Colonic mucosa (tissue), 4 donors: ENCODE measurements around the gene ADGRG7. TPM values are rescaled to one million over a fixed set of nuclear protein-coding genes. Genes with fewer than 3 reads are reported as not detected.

Experiments used
- DNase-seq: peaks from one replicate; pipeline ENCODE4 v3.0.0-alpha.2; 2020
- H3K27ac ChIP-seq: fragments of 200-600 bp; one replicate; pipeline ENCODE4 v1.8.0; 2021
- H3K27me3 ChIP-seq: fragments of 200-600 bp; one replicate; pipeline ENCODE4 v1.8.0; 2021
- H3K36me3 ChIP-seq: fragments of 200-600 bp; one replicate; pipeline ENCODE4 v1.8.0; 2021
- H3K4me1 ChIP-seq: fragments of 200-600 bp; one replicate; pipeline ENCODE4 v1.8.0; 2021; ENCODE audit warnings: mild to moderate bottlenecking
- H3K4me3 ChIP-seq: fragments of 200-600 bp; one replicate; pipeline ENCODE4 v1.8.0; 2021
- H3K9ac ChIP-seq, 2 donors: one replicate each; pipeline ENCODE4 v1.7.0; 2013; ENCODE audit warnings: control low read depth in 2 of 2, low read depth in 2 of 2, low read length in 2 of 2
- H3K9me3 ChIP-seq: fragments of 200-600 bp; one replicate; pipeline ENCODE4 v1.8.0; 2021
- intact Hi-C: fragments of 100-400 bp; cut with DNase I; formaldehyde crosslinking; loops from one replicate; pipeline ENCODE4 v1.14.1; 2022
- total RNA-seq, 2 donors: library from RNA; stranded (reverse); fragmentation: NEBNext Ultra II Directional in 1 of 2; extraction: Animal tissue kit (Norgen Biotek cat#: 25700) in 1 of 2; gene quantifications; one replicate each; pipeline ENCODE4 v1.2.1, GENCODE V29; 2021
- TF ChIP-seq, protein P1 (sequence below): fragments of 200-600 bp; IDR thresholded peaks from one replicate; pipeline ENCODE4 v1.8.0; 2022; ENCODE audit warnings: antibody characterized with exemption, mild to moderate bottlenecking
- donor health status: healthy.
- donor health status: DM: no; HTN: no; CAD: no.
- donor health status: DM: no; HTN: no; CAD: no.

ADGRG7 gene
- total RNA-seq, 2 donors from 2014 or later, result 3.2 to 13.4 TPM

DNA sequence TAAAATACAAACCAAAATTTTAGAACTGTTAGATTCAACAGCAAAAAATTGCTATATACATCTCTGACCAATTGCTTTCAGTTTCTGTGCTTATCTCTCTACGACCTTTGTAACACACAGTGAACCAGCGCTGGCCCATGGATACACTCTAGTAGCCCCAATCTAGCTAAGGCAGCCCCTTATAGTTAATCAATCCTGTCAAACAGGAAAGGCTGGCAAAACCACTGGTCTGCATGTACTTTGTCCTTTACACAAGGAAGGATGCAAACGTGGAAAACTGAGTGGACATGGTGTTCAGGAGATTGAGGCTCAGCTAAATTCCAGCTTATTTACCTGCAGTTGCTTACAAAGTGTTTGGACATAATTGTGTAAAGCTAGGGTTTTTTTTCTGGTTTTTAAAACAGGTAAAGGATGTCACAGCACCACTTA lies 25.9 kb downstream of the ADGRG7 start:
- TF ChIP-seq, protein P1, sequence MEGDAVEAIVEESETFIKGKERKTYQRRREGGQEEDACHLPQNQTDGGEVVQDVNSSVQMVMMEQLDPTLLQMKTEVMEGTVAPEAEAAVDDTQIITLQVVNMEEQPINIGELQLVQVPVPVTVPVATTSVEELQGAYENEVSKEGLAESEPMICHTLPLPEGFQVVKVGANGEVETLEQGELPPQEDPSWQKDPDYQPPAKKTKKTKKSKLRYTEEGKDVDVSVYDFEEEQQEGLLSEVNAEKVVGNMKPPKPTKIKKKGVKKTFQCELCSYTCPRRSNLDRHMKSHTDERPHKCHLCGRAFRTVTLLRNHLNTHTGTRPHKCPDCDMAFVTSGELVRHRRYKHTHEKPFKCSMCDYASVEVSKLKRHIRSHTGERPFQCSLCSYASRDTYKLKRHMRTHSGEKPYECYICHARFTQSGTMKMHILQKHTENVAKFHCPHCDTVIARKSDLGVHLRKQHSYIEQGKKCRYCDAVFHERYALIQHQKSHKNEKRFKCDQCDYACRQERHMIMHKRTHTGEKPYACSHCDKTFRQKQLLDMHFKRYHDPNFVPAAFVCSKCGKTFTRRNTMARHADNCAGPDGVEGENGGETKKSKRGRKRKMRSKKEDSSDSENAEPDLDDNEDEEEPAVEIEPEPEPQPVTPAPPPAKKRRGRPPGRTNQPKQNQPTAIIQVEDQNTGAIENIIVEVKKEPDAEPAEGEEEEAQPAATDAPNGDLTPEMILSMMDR, result no peak
- Histone ChIP-seq H3K9me3 (no peaks in the 10 kb centered on the region), H3K27ac (no peak overlapping the region), H3K36me3 (no peaks in the 10 kb centered on the region), H3K4me1 (no peaks in the 10 kb centered on the region), H3K4me3 (no peak overlapping the region), H3K9ac (no peak overlapping the region), H3K27me3 (no peaks in the 10 kb centered on the region)
- peak; percentile 56 for DNase-seq
- intact Hi-C loops, result loop anchor here (10.0 kb wide), 1 partner anchor 170 kb away; no protein-coding TSS in a partner anchor

DNA sequence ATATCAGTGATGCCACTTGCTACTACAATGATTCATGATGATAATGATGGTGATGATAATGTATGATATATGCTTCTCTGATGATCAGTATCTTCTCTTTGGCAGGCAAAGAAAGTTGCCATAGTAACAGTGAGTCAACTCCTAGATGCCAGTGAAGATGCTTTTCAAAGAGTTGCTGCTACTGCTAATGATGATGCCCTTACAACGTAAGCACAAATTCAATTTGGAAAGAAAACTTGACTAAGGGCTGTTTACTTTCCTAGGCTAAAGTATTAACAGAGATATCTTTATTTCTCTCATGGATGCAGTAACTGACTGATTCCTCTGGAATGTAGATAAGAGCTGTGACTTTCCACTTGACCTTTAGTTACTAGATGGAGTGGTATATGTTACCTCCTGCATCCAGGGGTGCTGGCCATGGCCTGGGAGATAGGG lies 27.8 kb downstream of the ADGRG7 start:
- no peak overlapping the region for H3K27ac ChIP-seq
- intact Hi-C loops, result loop anchor here (10.0 kb wide), 1 partner anchor 172 kb away; no protein-coding TSS in a partner anchor
- H3K4me3 ChIP-seq, result no peak overlapping the region
- H3K4me1 ChIP-seq, result no peaks in the 10 kb centered on the region
- H3K9me3 ChIP-seq, result no peaks in the 10 kb centered on the region
- TF ChIP-seq, protein P1, result no peak
- no peaks in the 10 kb centered on the region for H3K36me3 ChIP-seq
- no peak overlapping the region for H3K9ac ChIP-seq
- H3K27me3 ChIP-seq, result no peaks in the 10 kb centered on the region
- DNase-seq, result no peak

DNA sequence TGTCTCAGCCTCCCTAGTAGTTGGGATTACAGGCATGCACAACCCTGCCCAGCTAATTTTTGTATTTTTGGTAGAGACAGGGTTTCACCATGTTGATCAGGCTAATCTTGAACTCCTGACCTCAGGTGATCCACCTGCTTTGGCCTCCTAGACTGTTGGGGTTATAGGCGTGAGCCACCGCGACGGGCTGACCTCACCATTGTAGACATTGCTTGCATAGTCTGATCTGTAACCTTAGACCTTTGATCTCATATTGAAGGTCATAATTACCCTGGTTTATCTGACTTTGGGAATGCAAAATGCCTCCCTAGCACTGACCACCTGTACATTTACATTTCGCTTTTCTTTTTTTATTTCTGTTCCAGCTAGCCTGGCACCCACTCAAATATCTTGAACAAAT lies 31.2 kb downstream of the ADGRG7 start:
- TF ChIP-seq, protein P1, result no peak
- no peak overlapping the region for H3K27ac ChIP-seq
- DNase-seq, result no peak

DNA sequence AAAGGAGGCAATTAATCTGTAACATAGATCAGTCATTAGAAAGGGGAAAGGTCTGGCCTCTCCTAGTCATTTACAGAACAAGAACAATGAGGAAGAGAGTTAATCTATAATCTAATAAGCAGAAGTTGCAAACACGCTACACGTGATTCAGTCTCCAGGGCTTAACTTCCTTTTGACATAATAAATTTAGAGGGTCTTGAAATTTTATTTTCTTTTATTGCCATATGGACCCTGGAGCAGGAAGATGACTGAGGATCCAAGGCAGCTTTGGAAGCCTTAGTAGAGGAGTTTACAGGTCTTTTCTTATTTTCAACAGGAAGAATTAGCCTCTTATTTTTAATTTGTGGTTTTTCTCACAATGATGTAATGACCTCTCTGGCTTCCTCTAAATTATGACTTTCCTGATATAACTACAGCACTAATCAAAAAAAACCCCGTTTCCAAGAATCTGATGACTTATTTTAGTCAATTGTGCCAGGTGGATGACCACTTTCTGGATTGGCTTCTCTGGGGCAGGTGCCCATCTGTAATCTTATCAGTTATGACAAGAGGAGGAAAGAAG lies 32.2 kb downstream of the ADGRG7 start:
- no peaks in the 10 kb centered on the region for H3K9me3 ChIP-seq
- intact Hi-C loops, result no loop called here
- no peaks in the 10 kb centered on the region for H3K27me3 ChIP-seq
- no peaks in the 10 kb centered on the region for H3K36me3 ChIP-seq
- H3K9ac ChIP-seq, result no peak overlapping the region
- no peak for DNase-seq
- H3K4me1 ChIP-seq, result no peaks in the 10 kb centered on the region
- TF ChIP-seq, protein P1, result no peak
- no peak overlapping the region for H3K27ac ChIP-seq
- no peak overlapping the region for H3K4me3 ChIP-seq

More for the DNA sequence above, 31.2 kb downstream of the ADGRG7 start:
- H3K36me3 ChIP-seq, result no peaks in the 10 kb centered on the region
- H3K27me3 ChIP-seq, result no peaks in the 10 kb centered on the region
- no peak overlapping the region for H3K4me3 ChIP-seq
- no peak overlapping the region for H3K9ac ChIP-seq
- no peaks in the 10 kb centered on the region for H3K4me1 ChIP-seq
- intact Hi-C loops, result no loop called here
- no peaks in the 10 kb centered on the region for H3K9me3 ChIP-seq

DNA sequence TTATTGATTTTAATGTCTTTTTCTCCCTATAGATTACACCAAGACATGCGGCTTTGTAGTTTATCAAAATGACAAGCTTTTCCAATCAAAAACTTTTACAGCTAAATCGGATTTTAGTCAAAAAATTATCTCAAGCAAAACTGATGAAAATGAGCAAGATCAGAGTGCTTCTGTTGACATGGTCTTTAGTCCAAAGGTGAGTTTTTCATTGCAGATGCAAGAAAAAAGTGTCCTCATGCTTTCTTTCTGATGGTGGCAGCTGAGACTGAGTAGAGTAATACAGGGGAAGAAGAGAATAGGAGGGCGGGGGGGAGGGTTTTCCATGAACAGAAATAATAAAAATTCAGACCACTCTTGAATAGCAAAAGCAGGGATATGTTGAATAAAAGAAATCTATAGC lies 36.5 kb downstream of the ADGRG7 start:
- no peaks in the 10 kb centered on the region for H3K36me3 ChIP-seq
- DNase-seq, result no peak
- H3K27me3 ChIP-seq, result no peaks in the 10 kb centered on the region
- TF ChIP-seq, protein P1, result no peak
- no peaks in the 10 kb centered on the region for H3K4me1 ChIP-seq
- H3K9me3 ChIP-seq, result no peaks in the 10 kb centered on the region
- H3K27ac ChIP-seq, result no peak overlapping the region
- H3K4me3 ChIP-seq, result no peak overlapping the region
- no peak overlapping the region for H3K9ac ChIP-seq
- intact Hi-C loops, result no loop called here
